ENCODE results near the gene SIRT3.

The SIRT3 gene

GRCh38 chr11:213111-213510, 23.0 kb downstream of the SIRT3 start:
- TF ChIP-seq CTCF (IDR thresholded peaks at IDR 0.05) = no peak
- H3K27ac ChIP-seq = no peak overlapping the region
- H3K9me3 ChIP-seq = no peaks in the 10 kb centered on the region
- no peaks in the 10 kb centered on the region for H3K27me3 ChIP-seq
- H3K36me3 ChIP-seq = peaks cover 77% of the 10 kb centered on the region
- no peak overlapping the region for H3K4me3 ChIP-seq (ENCODE audit: low read depth in 1 of 2, low read length in 1 of 2)
- peaks cover 17% of the 10 kb centered on the region in 2 experiments for H3K4me1 ChIP-seq (ENCODE audit: control insufficient read depth in 1 of 2, insufficient read depth in 1 of 2, low read depth in 1 of 2, low read length in 1 of 2)

GRCh38 chr11:212150-213100, 23.7 kb downstream of the SIRT3 start:
- Histone ChIP-seq H3K9me3 (no peaks in the 10 kb centered on the region), H3K36me3 (peaks cover 77% of the 10 kb centered on the region), H3K27me3 (no peaks in the 10 kb centered on the region), H3K4me1 (ENCODE audit: control insufficient read depth in 1 of 2, insufficient read depth in 1 of 2, low read depth in 1 of 2, low read length in 1 of 2) (peaks cover 17 to 23% of the 10 kb centered on the region in 2 experiments), H3K27ac (no peak overlapping the region), H3K4me3 (ENCODE audit: low read depth in 1 of 2, low read length in 1 of 2) (no peak overlapping the region)
- TF ChIP-seq CTCF (IDR thresholded peaks at IDR 0.05) = no peak

- Histone ChIP-seq H3K27me3 (no peaks in the 10 kb centered on the region), H3K9me3 (no peaks in the 10 kb centered on the region), H3K4me3 (ENCODE audit: low read depth in 1 of 2, low read length in 1 of 2) (no peak overlapping the region), H3K4me1 (ENCODE audit: control insufficient read depth in 1 of 2, insufficient read depth in 1 of 2, low read depth in 1 of 2, low read length in 1 of 2) (peaks cover 19 to 25% of the 10 kb centered on the region in 2 experiments), H3K36me3 (peaks cover 76% of the 10 kb centered on the region), H3K27ac (no peak overlapping the region)
- TF ChIP-seq CTCF (IDR thresholded peaks at IDR 0.05) = no peak
Measured at GRCh38 chr11:211741-212140, 24.4 kb downstream of the SIRT3 start.

- H3K36me3 ChIP-seq = peaks cover 71% of the 10 kb centered on the region
- H3K27ac ChIP-seq = no peak overlapping the region
- H3K9me3 ChIP-seq = no peaks in the 10 kb centered on the region
- no peaks in the 10 kb centered on the region for H3K27me3 ChIP-seq
- TF ChIP-seq CTCF (IDR thresholded peaks at IDR 0.05) = no peak
- H3K4me1 ChIP-seq (ENCODE audit: control insufficient read depth in 1 of 2, insufficient read depth in 1 of 2, low read depth in 1 of 2, low read length in 1 of 2) = peaks cover 23 to 29% of the 10 kb centered on the region in 2 experiments
- H3K4me3 ChIP-seq (ENCODE audit: low read depth in 1 of 2, low read length in 1 of 2) = no peak overlapping the region
Measured at GRCh38 chr11:211295-211694, 24.8 kb downstream of the SIRT3 start.

- no peak for TF ChIP-seq CTCF (IDR thresholded peaks at IDR 0.05)
- H3K36me3 ChIP-seq = peaks cover 66% of the 10 kb centered on the region
- no peak overlapping the region for H3K4me3 ChIP-seq (ENCODE audit: low read depth in 1 of 2, low read length in 1 of 2)
- H3K27ac ChIP-seq = no peak overlapping the region
- no peaks in the 10 kb centered on the region for H3K9me3 ChIP-seq
- H3K27me3 ChIP-seq = no peaks in the 10 kb centered on the region
- peaks cover 28 to 35% of the 10 kb centered on the region in 2 experiments for H3K4me1 ChIP-seq (ENCODE audit: control insufficient read depth in 1 of 2, insufficient read depth in 1 of 2, low read depth in 1 of 2, low read length in 1 of 2)
Measured at GRCh38 chr11:210803-211180, 25.4 kb downstream of the SIRT3 start.
